Epithelial cell of umbilical artery (primary cell): Measurements from ENCODE around the gene MTNR1A. TPM values are rescaled to one million over a fixed set of nuclear protein-coding genes. Genes with fewer than 3 reads are reported as not detected.

ENCODE experiments used
- total RNA-seq: library from RNA; depleted of rRNA; stranded (reverse); fragments of >200 nt; gene quantifications from 2 replicates; pipeline ENCODE4 v1.2.3, GENCODE V29; 2014

The MTNR1A gene
- total RNA-seq = not detected in 2 replicates

DNA sequence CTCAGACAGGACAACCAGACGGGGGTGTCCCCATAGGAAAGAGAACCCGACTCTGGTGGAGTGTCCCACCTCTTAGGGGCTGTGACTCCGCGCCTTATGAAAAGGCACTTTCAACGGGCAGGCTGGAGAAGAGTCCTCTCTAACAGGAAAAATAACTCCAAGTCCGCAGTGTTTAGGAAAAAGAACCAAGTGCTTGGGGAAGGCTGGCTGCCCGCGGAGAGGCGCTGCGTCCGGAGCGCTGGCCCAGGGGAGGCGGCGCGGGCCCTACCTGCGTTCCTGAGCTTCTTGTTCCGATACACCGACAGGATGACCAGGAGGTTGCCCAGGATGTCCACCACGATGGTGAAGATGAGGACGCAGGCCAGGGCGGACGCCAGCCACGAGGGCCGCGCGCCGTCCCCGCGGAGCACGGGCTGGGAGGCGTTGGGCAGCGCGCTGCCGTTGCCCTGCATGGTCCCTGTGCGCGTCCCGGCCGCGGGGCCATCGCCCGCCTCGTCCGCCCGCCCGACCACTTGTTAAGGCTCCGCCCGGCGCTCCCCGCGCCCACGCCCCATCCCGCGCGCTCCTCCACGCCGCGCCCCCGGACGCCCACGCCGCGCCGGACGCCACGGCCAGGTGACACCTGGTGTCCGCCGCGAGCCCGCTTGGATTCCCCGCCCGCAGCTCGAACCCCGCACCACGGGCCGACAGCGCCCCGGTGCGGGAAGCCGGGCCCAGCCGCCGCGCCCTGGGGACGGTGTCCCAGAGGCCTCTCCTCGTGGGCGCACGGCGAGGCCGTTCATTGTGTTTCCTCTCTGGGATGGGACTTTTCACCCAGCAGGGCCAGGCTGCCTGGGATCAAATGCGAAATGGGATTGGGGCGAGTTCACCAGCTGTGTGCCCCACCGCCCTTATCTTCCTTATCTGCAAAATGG lies at the start of gene MTNR1A:
TSS of gene MTNR1A (minus strand) at position 654 of the 914 bp plus-strand sequence. CDS start at position 452, 202 bp downstream.

Other genes with a start within 250 kb of the MTNR1A start
- 6.5 and 14.9 TPM in 2 replicates for gene FAT1, start 168.3 kb upstream of the MTNR1A start, total RNA-seq